K562 (cell line): ENCODE results near the gene DNAJC11. TPM values are rescaled to one million over a fixed set of nuclear protein-coding genes. Genes with fewer than 3 reads are reported as not detected.

Experiments used
- COPS2 ChIP-seq: fragments of 450-650 bp; conservative IDR thresholded peaks from 2 replicates; pipeline ENCODE4 v1.6.1; 2016; ENCODE audit warnings: mild to moderate bottlenecking, moderate library complexity
- CREM ChIP-seq: IDR thresholded peaks from 2 replicates; pipeline ENCODE4 v1.6.1; 2014; ENCODE audit warnings: antibody characterized with exemption, low read depth
- DACH1 ChIP-seq: fragments of 450-650 bp; IDR thresholded peaks from 2 replicates; pipeline ENCODE4 v1.6.1; 2018; ENCODE audit not compliant: partially characterized antibody
- DNMT1 ChIP-seq: fragments of 450-650 bp; IDR thresholded peaks from 2 replicates; pipeline ENCODE4 v1.6.1; 2016; ENCODE audit warnings: antibody characterized with exemption, mild to moderate bottlenecking
- EZH2 ChIP-seq: IDR thresholded peaks from 2 replicates; pipeline ENCODE4 v1.6.1; 2012; ENCODE audit warnings: low read depth, mild to moderate bottlenecking, inconsistent platforms, low read length, borderline replicate concordance
- FOS ChIP-seq: IDR thresholded peaks from 3 replicates; pipeline ENCODE4 v1.6.1; 2011; ENCODE audit not compliant: insufficient read length; ENCODE audit errors: extremely low read depth
- HDAC2 ChIP-seq: fragments of 450-650 bp; IDR thresholded peaks from 2 replicates; pipeline ENCODE4 v1.6.1; 2016; ENCODE audit warnings: mild to moderate bottlenecking
- KAT7 ChIP-seq: sonication (generic); formaldehyde crosslinking; IDR thresholded peaks from 2 replicates; pipeline ENCODE4 v1.8.0; 2022; ENCODE audit warnings: missing genetic modification reagents, mild to moderate bottlenecking, borderline replicate concordance
- RBBP5 ChIP-seq: fragments of 200-600 bp; sonication (generic); IDR thresholded peaks from 2 replicates; pipeline ENCODE4 v1.6.1; 2012; ENCODE audit warnings: borderline replicate concordance, mild to moderate bottlenecking, low read length, control low read depth, inconsistent platforms; ENCODE audit not compliant: insufficient read depth, poor library complexity, severe bottlenecking
- SP1 ChIP-seq: sonication (generic); formaldehyde crosslinking; IDR thresholded peaks from 2 replicates; pipeline ENCODE4 v1.8.1; 2022; ENCODE audit warnings: mild to moderate bottlenecking, missing genetic modification reagents
- TAF1 ChIP-seq: IDR thresholded peaks from 2 replicates; pipeline ENCODE4 v1.6.1; 2011; ENCODE audit warnings: mild to moderate bottlenecking, low read length, moderate library complexity; ENCODE audit not compliant: insufficient read depth, control insufficient read depth, severe bottlenecking; ENCODE audit errors: extremely low read depth
- TBL1XR1 ChIP-seq, 2 experiments: IDR thresholded peaks; 2 replicates each; pipeline ENCODE4 v1.6.1; 2012; ENCODE audit warnings: improper control_type of control experiment in 2 of 2, low read length in 2 of 2, mild to moderate bottlenecking in 1 of 2
- ZNF253 ChIP-seq: fragments of 250-450 bp; sonication (Bioruptor Pico); conservative IDR thresholded peaks from 2 replicates; pipeline ENCODE4 v1.6.1; 2021; ENCODE audit warnings: mild to moderate bottlenecking
- ZNF311 ChIP-seq: fragments of 250-450 bp; sonication (Bioruptor Pico); IDR thresholded peaks from 2 replicates; pipeline ENCODE4 v1.4.0; 2020; ENCODE audit warnings: mild to moderate bottlenecking, moderate library complexity
- ZNF384 ChIP-seq: IDR thresholded peaks from 2 replicates; pipeline ENCODE4 v1.6.1; 2012; ENCODE audit warnings: low read depth, low read length, improper control_type of control experiment
- polyA plus RNA-seq, 8 experiments: library from polyadenylated mRNA; depleted of rRNA in 4 of 8; stranded (reverse) in 5 of 8; unstranded in 3 of 8; fragments of >200 nt; fragmentation: Nextera tagmentation in 2 of 8; fragmentation: Illumina TruSeq in 1 of 8; extraction: Ambion mirVana in 2 of 8; extraction: Trizol in 1 of 8; gene quantifications; 2 replicates each; pipeline versions ENCODE4 v1.2.1 to v1.2.3, GENCODE V29; 2011 to 2014; ENCODE audit warnings: inconsistent platforms in 1 of 8, missing spikeins in 1 of 8
- total RNA-seq, 7 experiments: library from RNA; depleted of rRNA in 6 of 7; stranded (reverse); fragments of >200 nt in 6 of 7; fragmentation: Illumina TruSeq in 2 of 7; extraction: Trizol in 2 of 7; gene quantifications; 2 replicates each; pipeline versions ENCODE4 v1.2.1 to v1.2.3, GENCODE V29; 2011 to 2021; ENCODE audit warnings: low replicate concordance in 1 of 7
- TF ChIP-seq, protein P1 (sequence below): IDR thresholded peaks from 2 replicates; pipeline ENCODE4 v1.6.1; 2011; ENCODE audit not compliant: insufficient read length; ENCODE audit errors: extremely low read depth
- TF ChIP-seq, protein P2 (sequence below): fragments of 250-450 bp; sonication (Bioruptor Pico); IDR thresholded peaks from 2 replicates; pipeline ENCODE4 v1.8.0; 2022; ENCODE audit warnings: moderate library complexity, mild to moderate bottlenecking, inconsistent platforms
- TF ChIP-seq, protein P3 (sequence below): sonication (generic); formaldehyde crosslinking; IDR thresholded peaks from 2 replicates; pipeline ENCODE4 v1.8.0; 2023; ENCODE audit warnings: mild to moderate bottlenecking, missing genetic modification reagents
- TF ChIP-seq, protein P4 (sequence below): fragments of 450-650 bp; IDR thresholded peaks from 2 replicates; pipeline ENCODE4 v1.6.1; 2016; ENCODE audit warnings: borderline replicate concordance

DNAJC11 gene
- total and polyA plus RNA-seq, 9 of the 15 experiments (the other 6 are each of a cell fraction or from before 2014, with no cell fraction given) = 14.1 to 123 (median 76.6) TPM

DNA sequence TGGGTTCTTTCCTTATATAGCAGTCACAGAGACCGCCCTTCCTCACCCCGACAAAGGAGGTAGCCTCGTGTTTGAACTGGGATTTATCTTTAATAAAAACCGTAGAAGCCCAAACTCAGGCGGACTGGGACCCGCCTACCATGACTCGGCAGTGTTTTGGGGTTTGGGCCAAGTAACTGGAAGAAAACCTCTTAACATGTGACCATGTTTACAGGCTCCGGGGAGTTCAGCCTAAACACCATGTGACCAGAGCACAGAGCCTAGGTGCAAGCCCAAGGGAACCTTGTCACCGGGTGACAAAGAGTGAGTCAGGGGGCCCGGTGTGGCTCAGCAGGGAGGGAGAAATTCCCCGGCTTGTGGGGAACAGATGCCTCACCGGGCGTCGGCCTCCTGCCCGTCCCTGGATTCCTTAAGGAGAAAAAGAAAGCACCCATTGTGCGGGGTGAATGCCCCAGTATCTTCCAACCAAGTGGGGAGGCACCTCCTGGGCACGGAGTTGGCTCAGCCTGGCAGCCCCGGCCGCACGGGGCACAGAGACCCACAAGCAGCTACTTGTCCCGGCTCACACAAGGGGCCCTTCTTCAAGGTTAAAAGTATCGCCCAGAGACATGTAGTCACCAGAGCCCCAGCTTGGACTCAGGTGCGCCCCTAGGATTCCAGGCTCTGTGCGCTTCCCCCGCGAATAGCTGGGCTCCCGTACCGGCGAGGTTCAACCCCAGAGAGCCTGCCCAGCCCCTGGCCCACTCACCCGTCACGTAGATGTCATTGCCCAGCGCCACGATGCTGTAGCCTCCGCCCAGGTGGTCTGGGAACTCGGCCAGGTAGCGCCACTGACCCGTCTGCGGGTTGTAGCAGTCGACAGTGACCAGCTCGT lies 100.3 kb downstream of the DNAJC11 start (continued):
- TF ChIP-seq, protein P1, sequence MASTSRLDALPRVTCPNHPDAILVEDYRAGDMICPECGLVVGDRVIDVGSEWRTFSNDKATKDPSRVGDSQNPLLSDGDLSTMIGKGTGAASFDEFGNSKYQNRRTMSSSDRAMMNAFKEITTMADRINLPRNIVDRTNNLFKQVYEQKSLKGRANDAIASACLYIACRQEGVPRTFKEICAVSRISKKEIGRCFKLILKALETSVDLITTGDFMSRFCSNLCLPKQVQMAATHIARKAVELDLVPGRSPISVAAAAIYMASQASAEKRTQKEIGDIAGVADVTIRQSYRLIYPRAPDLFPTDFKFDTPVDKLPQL = no peak
- TF ChIP-seq, protein P2, sequence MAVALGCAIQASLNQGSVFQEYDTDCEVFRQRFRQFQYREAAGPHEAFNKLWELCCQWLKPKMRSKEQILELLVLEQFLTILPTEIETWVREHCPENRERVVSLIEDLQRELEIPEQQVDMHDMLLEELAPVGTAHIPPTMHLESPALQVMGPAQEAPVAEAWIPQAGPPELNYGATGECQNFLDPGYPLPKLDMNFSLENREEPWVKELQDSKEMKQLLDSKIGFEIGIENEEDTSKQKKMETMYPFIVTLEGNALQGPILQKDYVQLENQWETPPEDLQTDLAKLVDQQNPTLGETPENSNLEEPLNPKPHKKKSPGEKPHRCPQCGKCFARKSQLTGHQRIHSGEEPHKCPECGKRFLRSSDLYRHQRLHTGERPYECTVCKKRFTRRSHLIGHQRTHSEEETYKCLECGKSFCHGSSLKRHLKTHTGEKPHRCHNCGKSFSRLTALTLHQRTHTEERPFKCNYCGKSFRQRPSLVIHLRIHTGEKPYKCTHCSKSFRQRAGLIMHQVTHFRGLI = no peak
- TF ChIP-seq COPS2 (no peak), ZNF384 (no peak), EZH2 (no peak), SP1 (CRISPR knock-in tag) (peak; percentile 36), ZNF253 (no peak), RBBP5 (no peak), DNMT1 (no peak), DACH1 (no peak), TBL1XR1 (IDR thresholded peaks at IDR 0.05; ENCODE audit: low read length in 2 of 2) (peak in 1 of 2 experiments; percentile 55; a peak in 2 of 4 replicates), FOS (no peak), HDAC2 (peak; percentile 58; the same call in 1 of the 2 replicates), KAT7 (CRISPR knock-in tag) (no peak), CREM (peak; percentile 86), TAF1 (peak; percentile 7), ZNF311 (CRISPR knock-in tag) (no peak)
- TF ChIP-seq, protein P3, sequence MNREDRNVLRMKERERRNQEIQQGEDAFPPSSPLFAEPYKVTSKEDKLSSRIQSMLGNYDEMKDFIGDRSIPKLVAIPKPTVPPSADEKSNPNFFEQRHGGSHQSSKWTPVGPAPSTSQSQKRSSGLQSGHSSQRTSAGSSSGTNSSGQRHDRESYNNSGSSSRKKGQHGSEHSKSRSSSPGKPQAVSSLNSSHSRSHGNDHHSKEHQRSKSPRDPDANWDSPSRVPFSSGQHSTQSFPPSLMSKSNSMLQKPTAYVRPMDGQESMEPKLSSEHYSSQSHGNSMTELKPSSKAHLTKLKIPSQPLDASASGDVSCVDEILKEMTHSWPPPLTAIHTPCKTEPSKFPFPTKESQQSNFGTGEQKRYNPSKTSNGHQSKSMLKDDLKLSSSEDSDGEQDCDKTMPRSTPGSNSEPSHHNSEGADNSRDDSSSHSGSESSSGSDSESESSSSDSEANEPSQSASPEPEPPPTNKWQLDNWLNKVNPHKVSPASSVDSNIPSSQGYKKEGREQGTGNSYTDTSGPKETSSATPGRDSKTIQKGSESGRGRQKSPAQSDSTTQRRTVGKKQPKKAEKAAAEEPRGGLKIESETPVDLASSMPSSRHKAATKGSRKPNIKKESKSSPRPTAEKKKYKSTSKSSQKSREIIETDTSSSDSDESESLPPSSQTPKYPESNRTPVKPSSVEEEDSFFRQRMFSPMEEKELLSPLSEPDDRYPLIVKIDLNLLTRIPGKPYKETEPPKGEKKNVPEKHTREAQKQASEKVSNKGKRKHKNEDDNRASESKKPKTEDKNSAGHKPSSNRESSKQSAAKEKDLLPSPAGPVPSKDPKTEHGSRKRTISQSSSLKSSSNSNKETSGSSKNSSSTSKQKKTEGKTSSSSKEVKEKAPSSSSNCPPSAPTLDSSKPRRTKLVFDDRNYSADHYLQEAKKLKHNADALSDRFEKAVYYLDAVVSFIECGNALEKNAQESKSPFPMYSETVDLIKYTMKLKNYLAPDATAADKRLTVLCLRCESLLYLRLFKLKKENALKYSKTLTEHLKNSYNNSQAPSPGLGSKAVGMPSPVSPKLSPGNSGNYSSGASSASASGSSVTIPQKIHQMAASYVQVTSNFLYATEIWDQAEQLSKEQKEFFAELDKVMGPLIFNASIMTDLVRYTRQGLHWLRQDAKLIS (CRISPR knock-in tag) = peak; percentile 8; the same call in 1 of the 2 replicates
- TF ChIP-seq, protein P4, sequence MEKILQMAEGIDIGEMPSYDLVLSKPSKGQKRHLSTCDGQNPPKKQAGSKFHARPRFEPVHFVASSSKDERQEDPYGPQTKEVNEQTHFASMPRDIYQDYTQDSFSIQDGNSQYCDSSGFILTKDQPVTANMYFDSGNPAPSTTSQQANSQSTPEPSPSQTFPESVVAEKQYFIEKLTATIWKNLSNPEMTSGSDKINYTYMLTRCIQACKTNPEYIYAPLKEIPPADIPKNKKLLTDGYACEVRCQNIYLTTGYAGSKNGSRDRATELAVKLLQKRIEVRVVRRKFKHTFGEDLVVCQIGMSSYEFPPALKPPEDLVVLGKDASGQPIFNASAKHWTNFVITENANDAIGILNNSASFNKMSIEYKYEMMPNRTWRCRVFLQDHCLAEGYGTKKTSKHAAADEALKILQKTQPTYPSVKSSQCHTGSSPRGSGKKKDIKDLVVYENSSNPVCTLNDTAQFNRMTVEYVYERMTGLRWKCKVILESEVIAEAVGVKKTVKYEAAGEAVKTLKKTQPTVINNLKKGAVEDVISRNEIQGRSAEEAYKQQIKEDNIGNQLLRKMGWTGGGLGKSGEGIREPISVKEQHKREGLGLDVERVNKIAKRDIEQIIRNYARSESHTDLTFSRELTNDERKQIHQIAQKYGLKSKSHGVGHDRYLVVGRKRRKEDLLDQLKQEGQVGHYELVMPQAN = peak; percentile 93
